Measurements from ENCODE around the gene MSLN. TPM values are rescaled to one million over a fixed set of nuclear protein-coding genes. Genes with fewer than 3 reads are reported as not detected.

MSLN gene
- total RNA-seq, 3 donors from 2014 or later (not counting 1 experiment from before 2014, with no cell fraction given) = not detected

- peak overlapping the region; percentile 86 for H3K27ac ChIP-seq (ENCODE audit: low read length)
- H3K4me3 ChIP-seq (ENCODE audit: low read length) = peak overlapping the region; percentile 79
- H3K36me3 ChIP-seq (ENCODE audit: control insufficient read depth, insufficient read depth, low read length) = no peaks in the 10 kb centered on the region
- no peaks in the 10 kb centered on the region for H3K9me3 Mint-ChIP-seq
- ATAC-seq = peak; percentile 93 to 98 (median 96)
- DNase-seq = peak; percentile 84 to 91
- H3K4me3 Mint-ChIP-seq = peak overlapping the region; percentile 96
- peaks cover 21% of the 10 kb centered on the region for H3K4me1 ChIP-seq (ENCODE audit: control insufficient read depth, insufficient read depth, low read length)
- H3K27me3 Mint-ChIP-seq (ENCODE audit: low read depth in 2 of 2) = peaks cover 7% of the 10 kb centered on the region in 2 donors
- H3K9me3 ChIP-seq (ENCODE audit: control insufficient read depth, insufficient read depth, low read length) = no peaks in the 10 kb centered on the region
- intact Hi-C loops (cut with micrococcal nuclease) = loop anchor here (1.0 kb wide), 1 partner anchor 19 kb away; the partner anchor contains the start of genes CHTF18 and RPUSD1
- H3K4me1 Mint-ChIP-seq = peaks cover 11 to 12% of the 10 kb centered on the region in 2 donors
- WGBS (ENCODE audit: insufficient coverage) = 6% methylated on average over 80 of the region's 80 CpGs
- peak overlapping the region; percentile 92 to 96 for H3K27ac Mint-ChIP-seq
- no peaks in the 10 kb centered on the region for H3K36me3 Mint-ChIP-seq
- TF ChIP-seq CTCF (IDR thresholded peaks at IDR 0.05) = no peak
- H3K27me3 ChIP-seq (ENCODE audit: control insufficient read depth, insufficient read depth, low read length) = peaks cover 2% of the 10 kb centered on the region
Observed at GRCh38 chr16:807347-808084, 47.0 kb downstream of the MSLN start.

DNA sequence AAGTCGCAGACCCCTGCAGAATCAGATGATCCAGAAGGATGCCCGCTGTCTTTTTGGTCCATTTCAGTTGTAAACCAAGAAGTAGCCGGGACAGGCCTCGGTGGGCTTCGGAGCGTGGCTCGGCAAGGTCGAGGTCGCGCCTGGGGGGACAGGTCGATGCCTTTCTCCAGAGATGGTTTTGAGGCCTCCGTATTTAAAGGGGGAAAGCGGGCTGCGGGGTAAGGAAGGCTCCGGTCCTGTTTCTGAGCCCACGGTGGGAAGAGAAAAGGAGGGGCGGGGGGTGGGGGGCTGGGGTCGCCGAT, 47.5 kb downstream of the MSLN start:
- Histone ChIP-seq H3K27me3 (ENCODE audit: control insufficient read depth, insufficient read depth, low read length) (peaks cover 4% of the 10 kb centered on the region), H3K27ac (ENCODE audit: low read length) (peak overlapping the region; percentile 86), H3K4me1 (ENCODE audit: control insufficient read depth, insufficient read depth, low read length) (peaks cover 21% of the 10 kb centered on the region), H3K9me3 (ENCODE audit: control insufficient read depth, insufficient read depth, low read length) (no peaks in the 10 kb centered on the region), H3K36me3 (ENCODE audit: control insufficient read depth, insufficient read depth, low read length) (no peaks in the 10 kb centered on the region), H3K4me3 (ENCODE audit: low read length) (peak overlapping the region; percentile 79)
- DNase-seq (no peak), ATAC-seq (no peak)
- H3K27ac Mint-ChIP-seq = peak overlapping the region; percentile 92 to 96
- no peak for TF ChIP-seq CTCF (IDR thresholded peaks at IDR 0.05)
- intact Hi-C loops (cut with micrococcal nuclease) = no loop called here
- WGBS (ENCODE audit: insufficient coverage) = 29% methylated on average over 19 of the region's 19 CpGs
- H3K4me3 Mint-ChIP-seq = peak overlapping the region; percentile 96
- no peaks in the 10 kb centered on the region for H3K36me3 Mint-ChIP-seq
- H3K9me3 Mint-ChIP-seq = no peaks in the 10 kb centered on the region
- H3K27me3 Mint-ChIP-seq (ENCODE audit: low read depth in 2 of 2) = peaks cover 11% of the 10 kb centered on the region in 2 donors
- H3K4me1 Mint-ChIP-seq = peaks cover 12 to 14% of the 10 kb centered on the region in 2 donors

DNA sequence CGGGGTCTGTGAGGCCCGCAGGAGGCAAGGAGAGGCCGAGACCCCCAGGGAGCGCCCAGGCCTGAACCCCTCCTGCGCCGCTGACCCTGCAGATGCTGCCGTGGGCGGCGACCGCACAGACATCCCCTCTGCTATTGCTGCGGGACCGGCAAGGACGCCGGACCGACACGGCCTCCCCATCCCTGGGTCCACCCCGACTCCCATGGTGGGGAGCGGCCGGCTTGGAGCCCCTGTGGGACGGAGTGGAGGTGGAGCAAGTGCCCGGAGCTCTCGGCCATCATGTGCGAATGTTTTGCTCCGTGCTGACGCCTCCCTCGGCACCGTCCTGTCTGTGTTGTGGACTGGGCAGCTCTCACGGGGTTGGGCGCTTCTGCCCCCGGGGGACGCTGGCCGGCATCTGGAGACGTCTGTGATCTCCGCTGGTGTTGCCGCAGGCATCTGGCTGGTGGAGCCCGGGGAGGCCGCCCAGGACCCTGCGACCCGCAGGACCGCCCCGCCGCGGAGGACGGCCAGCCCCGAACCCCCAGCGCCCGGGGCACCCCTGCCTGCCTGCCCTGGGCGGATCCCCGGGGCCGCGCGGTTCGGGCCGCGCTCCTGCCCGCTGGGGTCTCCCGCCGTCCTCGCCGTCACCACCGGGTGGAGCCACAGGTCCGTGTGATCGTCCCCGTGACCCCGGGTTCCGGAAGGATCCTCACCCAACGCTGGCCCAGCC, 52.8 kb downstream of the MSLN start:
- H3K36me3 Mint-ChIP-seq = no peaks in the 10 kb centered on the region
- no peak for TF ChIP-seq CTCF (IDR thresholded peaks at IDR 0.05)
- H3K36me3 ChIP-seq (ENCODE audit: control insufficient read depth, insufficient read depth, low read length) = no peaks in the 10 kb centered on the region
- ATAC-seq (peak in 2 of 3 donors; percentile 50 to 65), DNase-seq (peak in 1 of 2 donors; percentile 69)
- no peak overlapping the region for H3K4me3 ChIP-seq (ENCODE audit: low read length)
- no peak overlapping the region for H3K4me3 Mint-ChIP-seq
- WGBS (ENCODE audit: insufficient coverage) = 13% methylated on average over 67 of the region's 67 CpGs
- H3K4me1 Mint-ChIP-seq = peaks cover 4 to 9% of the 10 kb centered on the region in 2 donors
- intact Hi-C loops (cut with micrococcal nuclease) = no loop called here
- H3K4me1 ChIP-seq (ENCODE audit: control insufficient read depth, insufficient read depth, low read length) = peaks cover 9% of the 10 kb centered on the region
- peaks cover 16% of the 10 kb centered on the region for H3K27me3 ChIP-seq (ENCODE audit: control insufficient read depth, insufficient read depth, low read length)
- no peak overlapping the region for H3K27ac ChIP-seq (ENCODE audit: low read length)
- H3K27ac Mint-ChIP-seq = no peak overlapping the region
- H3K27me3 Mint-ChIP-seq (ENCODE audit: low read depth in 2 of 2) = peaks cover 13 to 19% of the 10 kb centered on the region in 2 donors
- H3K9me3 Mint-ChIP-seq = no peaks in the 10 kb centered on the region
- no peaks in the 10 kb centered on the region for H3K9me3 ChIP-seq (ENCODE audit: control insufficient read depth, insufficient read depth, low read length)
